Calu3 (cell line): ENCODE data around the gene HNRNPCL4. TPM values are rescaled to one million over a fixed set of nuclear protein-coding genes. Genes with fewer than 3 reads are reported as not detected.
"Not testable (repeated sequence)": the region's sequence is repeated elsewhere in the genome, so short reads cannot be mapped to it uniquely, and the experiment has no call there.

Experiments used
- Bru-seq: library from RNA; stranded (reverse); fragments of 400-500 nt; gene quantifications from one replicate; lab custom pipeline; 2021; lab: Mats Ljungman, UMichigan
- BruChase-seq, 2 experiments: library from RNA; stranded (reverse); fragments of 400-500 nt; gene quantifications; one replicate each; lab custom pipeline; 2021; lab: Mats Ljungman, UMichigan
- BruUV-seq: library from RNA; stranded (reverse); fragments of 400-500 nt; replicated peaks from 2 replicates; lab custom pipeline; 2021; lab: Mats Ljungman, UMichigan
- CTCF ChIA-PET: fragments of 300-600 bp; sonication (Branson Sonifier 250); formaldehyde crosslinking; loops from one replicate; lab custom pipeline; 2022; ENCODE audit warnings: antibody characterized with exemption; lab: Charles Lee
- DNase-seq: peaks from one replicate; pipeline ENCODE4 v3.0.0; 2022
- H3K27ac Mint-ChIP-seq: one replicate; pipeline ENCODE4 v1.8.0; 2022; ENCODE audit warnings: mixed read lengths; ENCODE audit not compliant: unreplicated experiment
- H3K27me3 Mint-ChIP-seq: one replicate; pipeline ENCODE4 v1.8.0; 2022; ENCODE audit warnings: mixed read lengths; ENCODE audit not compliant: unreplicated experiment
- H3K36me3 Mint-ChIP-seq: one replicate; pipeline ENCODE4 v1.8.0; 2022; ENCODE audit warnings: mild to moderate bottlenecking, moderate library complexity, mixed read lengths; ENCODE audit not compliant: insufficient read depth, unreplicated experiment
- H3K4me1 Mint-ChIP-seq: one replicate; pipeline ENCODE4 v1.8.0; 2022; ENCODE audit warnings: mild to moderate bottlenecking, low read depth, mixed read lengths; ENCODE audit not compliant: unreplicated experiment
- H3K4me3 Mint-ChIP-seq: one replicate; pipeline ENCODE4 v1.8.0; 2022; ENCODE audit warnings: mild to moderate bottlenecking, low read depth, moderate library complexity, mixed read lengths; ENCODE audit not compliant: unreplicated experiment
- H3K9me3 Mint-ChIP-seq: one replicate; pipeline ENCODE4 v1.8.0; 2022; ENCODE audit warnings: low read depth, mixed read lengths; ENCODE audit not compliant: unreplicated experiment
- intact Hi-C: fragments of 100-400 bp; cut with micrococcal nuclease; formaldehyde crosslinking; loops from one replicate; pipeline ENCODE4 v1.10.0; 2022; ENCODE audit not compliant: unreplicated experiment
- long read RNA-seq: library from polyadenylated mRNA; stranded (forward); transcript quantifications from one replicate; pipeline ENCODE4 v2.0.0, GENCODE V29; 2022
- total RNA-seq: library from RNA; stranded (reverse); gene quantifications from 2 replicates; pipeline ENCODE4 v1.2.3, GENCODE V29; 2022

The HNRNPCL4 gene
- not detected in 2 replicates for total RNA-seq
- not detected for Bru-seq, nascent RNA
- BruChase-seq, experiment 1, labeled RNA remaining after a 6-hour chase = not detected
- not detected for BruChase-seq, experiment 2, labeled RNA remaining after a 2-hour chase
- long read RNA-seq = 0 reads

DNA sequence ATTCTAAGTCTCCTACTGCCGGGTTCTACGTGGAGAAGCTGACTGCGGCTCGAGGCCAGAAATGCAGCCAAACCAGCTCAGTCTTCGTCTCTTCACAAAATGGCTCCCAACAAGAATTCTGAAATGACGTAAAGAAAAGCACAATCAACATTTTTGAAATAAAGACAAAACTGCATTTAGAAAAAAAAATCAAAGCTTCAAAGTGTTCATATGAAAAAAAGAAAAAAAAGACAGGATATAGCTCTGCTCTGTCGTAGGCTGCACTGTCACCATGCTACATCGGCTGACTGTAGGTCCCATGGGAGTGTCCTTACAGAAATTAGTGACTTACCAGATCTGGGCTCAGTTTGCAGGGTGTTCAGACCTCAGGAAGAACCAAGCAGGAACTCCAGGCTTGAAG is at the start of gene HNRNPCL4:
TSS of gene HNRNPCL4 (minus strand) at position 101 of the 400 bp plus-strand sequence. CDS start 164 bp downstream, outside the sequence.
- H3K9me3 Mint-ChIP-seq, CTCF ChIA-PET, BruUV-seq, H3K4me1 Mint-ChIP-seq, DNase-seq, H3K36me3 Mint-ChIP-seq, H3K27me3 Mint-ChIP-seq, H3K4me3 Mint-ChIP-seq, H3K27ac Mint-ChIP-seq, intact Hi-C loops: not testable (repeated sequence)

GRCh38 chr1:13208712-13209111 is 43.3 kb upstream of the HNRNPCL4 start:
- H3K36me3 Mint-ChIP-seq, H3K4me3 Mint-ChIP-seq, CTCF ChIA-PET, DNase-seq, H3K27me3 Mint-ChIP-seq, H3K4me1 Mint-ChIP-seq, intact Hi-C loops, H3K9me3 Mint-ChIP-seq, BruUV-seq, H3K27ac Mint-ChIP-seq: not testable (repeated sequence)

GRCh38 chr1:13201309-13201708 is 35.9 kb upstream of the HNRNPCL4 start, which contains the start of gene PRAMEF13:
Gene PRAMEF13 (minus strand): TSS chr1:13201409. CDS start chr1:13199589, 1,820 bp downstream.
- BruUV-seq, intact Hi-C loops, H3K9me3 Mint-ChIP-seq, H3K4me1 Mint-ChIP-seq, CTCF ChIA-PET, H3K4me3 Mint-ChIP-seq, H3K36me3 Mint-ChIP-seq, H3K27me3 Mint-ChIP-seq, H3K27ac Mint-ChIP-seq, DNase-seq: not testable (repeated sequence)

DNA sequence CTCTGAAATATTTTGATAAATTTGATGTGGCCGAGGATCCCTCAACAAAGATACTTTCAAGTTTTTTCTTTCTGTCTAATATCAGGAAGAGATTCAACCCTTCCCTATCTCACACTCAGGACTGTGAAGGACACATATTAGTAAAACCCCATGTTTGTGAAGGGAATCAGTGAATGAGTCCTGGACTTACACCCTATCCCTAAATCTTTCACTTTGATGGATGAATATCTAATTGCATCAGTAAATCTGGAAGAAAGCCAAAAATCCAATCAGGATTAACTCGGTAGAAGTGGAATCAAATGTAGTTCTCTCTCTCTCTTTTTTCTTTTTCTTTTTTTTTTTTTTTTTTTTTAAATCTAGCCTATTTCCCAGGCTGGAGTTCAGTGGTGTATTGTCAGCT is 6.1 kb upstream of the HNRNPCL4 start, which contains the start of gene PRAMEF9:
TSS of gene PRAMEF9 (plus strand) at position 301 of the 400 bp plus-strand sequence. CDS start 3,433 bp downstream, outside the sequence.
- H3K4me1 Mint-ChIP-seq, H3K27me3 Mint-ChIP-seq, H3K36me3 Mint-ChIP-seq, BruUV-seq, H3K9me3 Mint-ChIP-seq, DNase-seq, intact Hi-C loops, CTCF ChIA-PET, H3K27ac Mint-ChIP-seq, H3K4me3 Mint-ChIP-seq: not testable (repeated sequence)

- H3K27ac Mint-ChIP-seq, H3K27me3 Mint-ChIP-seq, H3K9me3 Mint-ChIP-seq, H3K36me3 Mint-ChIP-seq, BruUV-seq, DNase-seq, H3K4me1 Mint-ChIP-seq, H3K4me3 Mint-ChIP-seq, CTCF ChIA-PET, intact Hi-C loops: not testable (repeated sequence)
Observed at GRCh38 chr1:13155909-13156308, 9.5 kb downstream of the HNRNPCL4 start, which contains the start of gene PRAMEF26. Gene PRAMEF26 (minus strand): TSS chr1:13156009. CDS start chr1:13153095, 2,914 bp downstream.

GRCh38 chr1:13116754-13117153 is 48.7 kb downstream of the HNRNPCL4 start, which contains the start of gene HNRNPCL2:
Gene HNRNPCL2 (minus strand): TSS chr1:13116854. CDS start chr1:13116400, 454 bp downstream.
- CTCF ChIA-PET, intact Hi-C loops: not testable (repeated sequence)

More at GRCh38 chr1:13116754-13117153, 48.7 kb downstream of the HNRNPCL4 start, which contains the start of gene HNRNPCL2:
- not testable (repeated sequence) for H3K27ac Mint-ChIP-seq, DNase-seq, H3K36me3 Mint-ChIP-seq, H3K4me3 Mint-ChIP-seq, H3K9me3 Mint-ChIP-seq, H3K27me3 Mint-ChIP-seq, H3K4me1 Mint-ChIP-seq, BruUV-seq

Other genes with a start within 250 kb of the HNRNPCL4 start
- gene PRAMEF7, start 249.0 kb downstream of the HNRNPCL4 start, total RNA-seq = not detected in 2 replicates
- gene PRAMEF6, start 218.1 kb downstream of the HNRNPCL4 start, total RNA-seq = not detected in 2 replicates
- gene PRAMEF27, start 109.1 kb downstream of the HNRNPCL4 start, total RNA-seq = not detected in 2 replicates
- gene HNRNPCL3, start 104.9 kb downstream of the HNRNPCL4 start, total RNA-seq = not detected in 2 replicates
- gene PRAMEF25, start 94.9 kb downstream of the HNRNPCL4 start, total RNA-seq = not detected in 2 replicates
- not detected in 2 replicates for gene HNRNPCL2, start 48.8 kb downstream of the HNRNPCL4 start, total RNA-seq
- not detected in 2 replicates for gene PRAMEF26, start 9.6 kb downstream of the HNRNPCL4 start, total RNA-seq
- gene PRAMEF9, start 6.2 kb upstream of the HNRNPCL4 start, total RNA-seq = not detected in 2 replicates
- gene PRAMEF13, start 35.8 kb upstream of the HNRNPCL4 start, total RNA-seq = not detected in 2 replicates
- gene PRAMEF18, start 60.5 kb upstream of the HNRNPCL4 start, total RNA-seq = not detected in 2 replicates
- gene PRAMEF5, start 88.6 kb upstream of the HNRNPCL4 start, total RNA-seq = not detected in 2 replicates
- not detected in 2 replicates for gene PRAMEF8, start 119.5 kb upstream of the HNRNPCL4 start, total RNA-seq
- not detected in 2 replicates for gene PRAMEF33, start 137.9 kb upstream of the HNRNPCL4 start, total RNA-seq
- gene PRAMEF15, start 149.9 kb upstream of the HNRNPCL4 start, total RNA-seq = not detected in 2 replicates
- not detected in 2 replicates for gene PRAMEF14, start 181.5 kb upstream of the HNRNPCL4 start, total RNA-seq
- gene PRAMEF19, start 206.3 kb upstream of the HNRNPCL4 start, total RNA-seq = not detected in 2 replicates
- gene PRAMEF17, start 224.0 kb upstream of the HNRNPCL4 start, total RNA-seq = not detected in 2 replicates
- gene PRAMEF20, start 244.8 kb upstream of the HNRNPCL4 start, total RNA-seq = not detected in 2 replicates